Epithelial cell of esophagus (primary cell): Measurements from ENCODE around the gene TMEM30A.

Experiments
- DNase-seq: peaks from one replicate; pipeline ENCODE4 v3.0.0; 2010; ENCODE audit warnings: low read depth
- H3K4me3 ChIP-seq: 2 replicates; pipeline ENCODE4 v1.5.1; 2011; ENCODE audit warnings: mild to moderate bottlenecking, low read length, control low read depth
- CTCF ChIP-seq: IDR thresholded peaks from 2 replicates; pipeline ENCODE4 v1.5.1; 2011; ENCODE audit warnings: low read depth, mild to moderate bottlenecking, low read length, control low read depth, inconsistent platforms; ENCODE audit not compliant: insufficient read depth; ENCODE audit errors: missing control alignments

The TMEM30A gene

DNA sequence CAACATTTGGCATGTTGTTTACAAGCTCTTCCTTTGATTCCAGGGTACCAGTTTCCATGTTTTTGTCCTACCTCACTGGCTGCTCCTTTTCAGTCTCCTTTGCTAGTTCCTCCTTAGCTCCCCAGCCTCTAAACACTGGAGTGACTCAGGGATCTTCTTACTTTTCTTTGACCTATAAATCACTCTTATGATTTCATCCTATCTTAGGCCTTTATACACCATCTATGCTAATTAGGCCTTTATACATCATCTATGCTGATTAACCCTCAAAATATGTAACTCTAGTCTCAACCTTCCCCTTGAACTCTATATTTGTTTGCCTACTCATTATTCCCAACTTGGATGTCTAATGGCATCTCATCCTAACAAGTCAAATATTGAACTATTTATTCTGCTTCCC lies 9.5 kb downstream of the TMEM30A start:
- no peak for TF ChIP-seq CTCF
- DNase-seq: peak; percentile 87
- no peak overlapping the region for H3K4me3 ChIP-seq

GRCh38 chr6:75273009-75273408 lies 11.6 kb downstream of the TMEM30A start:
- DNase-seq: no peak
- TF ChIP-seq CTCF: no peak
- no peak overlapping the region for H3K4me3 ChIP-seq

DNA sequence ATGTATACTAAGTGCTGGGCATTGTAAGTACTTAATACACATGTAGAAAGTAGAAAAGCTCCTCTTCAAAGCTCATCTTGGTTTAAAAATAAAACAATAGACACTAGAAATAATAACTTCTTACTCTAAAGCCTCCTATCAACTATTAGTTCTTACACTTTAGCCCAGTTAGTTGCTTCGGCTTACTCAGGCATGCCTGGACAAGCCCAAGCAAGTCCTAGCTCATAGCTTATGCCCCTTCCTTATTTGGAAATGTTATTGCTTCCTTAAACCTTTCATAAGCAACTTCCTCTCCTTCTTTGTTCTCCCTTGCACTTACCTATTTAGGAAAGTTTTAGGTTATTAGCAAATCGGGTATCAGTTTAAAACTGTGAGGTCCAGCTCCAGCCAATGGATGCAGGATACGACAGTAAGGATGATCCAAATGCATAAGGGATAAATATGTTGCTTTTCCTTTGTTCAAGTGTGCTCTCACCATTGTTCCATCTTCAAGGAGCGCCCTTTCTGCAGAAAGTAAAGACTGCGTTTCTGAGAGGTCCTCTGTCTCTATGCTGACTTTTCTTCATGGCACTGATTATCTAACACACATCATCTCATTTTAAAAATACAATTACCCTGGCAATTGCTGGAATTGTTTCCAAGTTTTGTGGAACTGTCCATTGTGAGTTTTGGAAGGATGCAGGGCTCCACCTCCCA lies 12.3 kb downstream of the TMEM30A start:
- no peak overlapping the region for H3K4me3 ChIP-seq
- no peak for TF ChIP-seq CTCF
- DNase-seq: peak; percentile 87

GRCh38 chr6:75268988-75269354 lies 15.6 kb downstream of the TMEM30A start:
- no peak for DNase-seq
- no peak for TF ChIP-seq CTCF
- no peak overlapping the region for H3K4me3 ChIP-seq

DNA sequence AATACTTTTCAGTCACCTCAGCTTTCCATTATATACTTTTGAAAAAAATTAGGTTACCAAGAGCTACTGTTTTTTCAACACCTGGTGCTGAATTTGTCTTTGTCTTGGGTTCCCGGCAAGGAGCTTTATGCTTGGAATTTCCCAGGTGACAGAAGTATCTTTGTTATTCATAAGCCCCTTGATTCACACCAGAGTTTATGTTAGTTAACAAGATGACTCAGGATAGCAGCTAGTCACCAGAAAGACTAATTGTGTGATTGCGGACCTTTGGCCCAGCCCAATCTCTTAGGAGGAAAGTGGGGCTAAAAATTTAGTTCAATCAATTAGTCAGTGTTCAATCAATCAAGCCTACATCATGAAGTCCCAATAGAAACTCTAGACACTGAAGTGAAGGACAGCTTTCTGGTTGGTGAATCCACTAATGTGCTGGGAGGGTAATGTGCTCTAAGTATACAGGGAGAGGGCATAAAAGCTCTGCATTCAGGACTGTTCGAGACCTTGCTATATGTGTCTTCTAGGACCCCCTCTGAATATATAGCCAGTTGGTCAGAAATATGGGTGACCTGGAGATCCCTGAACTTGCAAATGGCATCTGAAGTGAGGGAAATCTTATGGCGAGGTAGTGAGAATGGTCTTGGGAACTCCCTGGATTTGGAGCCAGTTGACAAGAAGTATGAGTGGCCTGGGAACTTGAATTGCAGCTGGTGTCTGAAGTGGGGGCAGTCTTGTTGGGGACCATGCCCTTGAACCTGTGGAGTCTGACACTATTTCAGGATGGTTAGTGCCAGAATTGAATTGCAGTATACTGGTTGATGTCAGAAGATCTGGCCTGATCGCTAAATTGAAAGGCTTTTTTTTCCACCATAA lies 16.2 kb downstream of the TMEM30A start:
- H3K4me3 ChIP-seq: no peak overlapping the region
- no peak for TF ChIP-seq CTCF
- peak; percentile 88 for DNase-seq

DNA sequence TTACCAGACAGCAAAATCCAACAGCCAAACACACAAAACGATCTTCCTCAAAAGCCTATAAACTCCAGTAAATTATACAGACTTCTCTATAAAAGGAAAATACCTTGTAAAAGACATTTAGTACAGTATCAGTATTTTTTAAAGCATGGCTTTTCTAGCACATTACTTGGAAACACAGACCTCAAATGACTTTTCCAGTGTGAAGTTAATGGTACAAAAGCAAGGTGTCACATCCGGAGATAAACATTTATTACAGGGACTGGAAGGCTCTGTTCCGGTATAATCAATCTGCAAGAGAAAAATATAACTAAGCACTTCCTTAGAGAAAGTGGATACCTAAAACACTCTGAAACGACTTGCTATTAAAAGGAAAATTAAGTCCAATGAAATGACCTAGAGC lies 17.1 kb downstream of the TMEM30A start:
- no peak for DNase-seq
- no peak overlapping the region for H3K4me3 ChIP-seq
- TF ChIP-seq CTCF: no peak
